Activated CD4-positive, alpha-beta T cell treated with anti-CD3 and anti-CD28 coated beads for 36 hours (primary cell): ENCODE data around the gene CAMK2B. TPM values are rescaled to one million over a fixed set of nuclear protein-coding genes. Genes with fewer than 3 reads are reported as not detected.

Experiments
- ATAC-seq: fragments of 200-7000 bp; cut with Tn5 transposase; one replicate; pipeline ENCODE4 v1.10.0; 2021; ENCODE audit warnings: mild to moderate bottlenecking, moderate library complexity
- CTCF ChIA-PET: fragments of 350-600 bp; sonication (Branson Sonifier 250); formaldehyde crosslinking; loops from one replicate; lab custom pipeline; 2021; ENCODE audit warnings: antibody characterized with exemption; lab: Charles Lee
- POLR2A ChIA-PET: fragments of 350-600 bp; sonication (Branson Sonifier 250); formaldehyde crosslinking; loops from one replicate; lab custom pipeline; 2021; ENCODE audit warnings: antibody characterized with exemption, inconsistent platforms; lab: Charles Lee
- DNase-seq: peaks from one replicate; pipeline ENCODE4 v3.0.0-alpha.2; 2020
- H3K27ac Mint-ChIP-seq: one replicate; pipeline ENCODE4 v1.8.0; 2021; ENCODE audit warnings: mixed read lengths
- H3K27me3 Mint-ChIP-seq: one replicate; pipeline ENCODE4 v1.8.0; 2021; ENCODE audit warnings: mixed read lengths
- H3K36me3 Mint-ChIP-seq: one replicate; pipeline ENCODE4 v1.8.0; 2021; ENCODE audit warnings: low read depth, mixed read lengths
- H3K4me1 Mint-ChIP-seq: one replicate; pipeline ENCODE4 v1.8.0; 2021; ENCODE audit warnings: mixed read lengths
- H3K4me3 Mint-ChIP-seq: one replicate; pipeline ENCODE4 v1.8.0; 2021; ENCODE audit warnings: mild to moderate bottlenecking, moderate library complexity, mixed read lengths
- H3K9me3 Mint-ChIP-seq: one replicate; pipeline ENCODE4 v1.8.0; 2021; ENCODE audit warnings: low read depth, mixed read lengths
- intact Hi-C, 2 experiments: fragments of 100-400 bp; cut with DNase I in 1 of 2; cut with micrococcal nuclease in 1 of 2; formaldehyde crosslinking; loops; one replicate each; pipeline versions ENCODE4 v1.14.2 to v1.15.1; 2022 to 2024; cut with DNase I, micrococcal nuclease
- total RNA-seq, 2 experiments: library from RNA; stranded (reverse); gene quantifications; one replicate each; pipeline ENCODE4 v1.2.3, GENCODE V29; 2021

Gene CAMK2B
- total RNA-seq, 2 experiments from 2014 or later: 1.1 to 1.8 TPM

DNA sequence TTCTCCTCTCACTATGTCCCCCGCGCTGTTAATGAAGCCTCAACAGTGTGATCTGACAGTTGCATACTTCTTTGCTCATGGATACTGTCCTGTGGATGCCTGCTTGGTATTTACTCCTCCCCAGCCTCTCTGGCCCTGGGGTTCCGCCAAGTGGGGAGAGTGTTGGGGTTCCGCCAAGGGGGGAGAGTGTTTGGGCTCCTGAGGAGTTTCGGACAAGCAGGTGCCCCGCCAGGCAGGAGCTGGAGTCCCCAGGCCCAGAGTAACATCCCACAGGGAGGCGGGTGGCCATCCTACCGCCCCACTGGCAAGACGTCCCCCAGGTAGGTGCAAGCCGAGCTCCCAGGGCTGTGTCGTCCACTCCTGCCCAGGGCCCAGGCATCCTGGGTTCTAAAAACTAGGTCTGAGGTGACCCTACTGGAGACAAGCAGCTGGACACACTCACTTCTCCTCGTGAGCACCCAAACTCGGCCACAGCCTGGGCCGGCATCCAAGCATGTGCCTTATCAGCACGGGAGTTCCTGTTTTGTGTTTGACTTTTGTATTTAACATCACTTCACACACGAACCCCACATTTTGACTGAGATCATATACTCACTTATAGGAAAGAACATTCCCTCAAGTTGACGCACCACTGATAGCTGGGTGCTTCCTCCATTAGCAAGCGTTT is 34.2 kb downstream of the CAMK2B start:
- CTCF ChIA-PET: no interaction called here
- peak; percentile 1 for DNase-seq
- intact Hi-C loops: no loop called here
- Mint-ChIP-seq H3K4me1 (no peaks in the 10 kb centered on the region), H3K9me3 (no peaks in the 10 kb centered on the region), H3K4me3 (no peak overlapping the region), H3K27ac (no peak overlapping the region), H3K27me3 (peaks cover 14% of the 10 kb centered on the region), H3K36me3 (no peaks in the 10 kb centered on the region)
- POLR2A ChIA-PET: no interaction called here
- no peak for ATAC-seq

DNA sequence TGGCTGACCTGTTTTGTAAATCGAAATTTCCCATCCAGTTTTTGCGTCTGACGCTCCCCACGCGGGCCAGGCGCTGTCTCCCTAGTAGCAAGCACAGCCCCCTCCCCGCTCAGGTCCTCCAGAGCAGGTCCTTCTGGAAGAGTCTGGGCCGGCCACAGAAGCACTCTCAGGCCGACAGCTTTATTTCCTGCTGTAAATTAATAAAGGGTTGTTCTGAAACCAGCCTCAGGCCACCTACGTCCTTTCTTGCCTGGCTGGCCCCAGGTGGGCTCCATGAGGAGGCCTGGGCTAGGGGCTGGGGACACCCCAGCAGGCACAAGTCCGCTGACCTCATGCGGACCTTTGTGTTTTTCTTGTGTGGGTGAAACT is 35.2 kb downstream of the CAMK2B start:
- Mint-ChIP-seq H3K4me3 (no peak overlapping the region), H3K9me3 (no peaks in the 10 kb centered on the region), H3K4me1 (no peaks in the 10 kb centered on the region), H3K27ac (no peak overlapping the region), H3K27me3 (peaks cover 10% of the 10 kb centered on the region), H3K36me3 (no peaks in the 10 kb centered on the region)
- intact Hi-C loops: no loop called here
- POLR2A ChIA-PET: no interaction called here
- DNase-seq: no peak
- CTCF ChIA-PET: interaction anchor here (0.7 kb wide), 1 partner anchor 111 kb away, joined by 4 read pairs; no protein-coding TSS in a partner anchor
- ATAC-seq: no peak

DNA sequence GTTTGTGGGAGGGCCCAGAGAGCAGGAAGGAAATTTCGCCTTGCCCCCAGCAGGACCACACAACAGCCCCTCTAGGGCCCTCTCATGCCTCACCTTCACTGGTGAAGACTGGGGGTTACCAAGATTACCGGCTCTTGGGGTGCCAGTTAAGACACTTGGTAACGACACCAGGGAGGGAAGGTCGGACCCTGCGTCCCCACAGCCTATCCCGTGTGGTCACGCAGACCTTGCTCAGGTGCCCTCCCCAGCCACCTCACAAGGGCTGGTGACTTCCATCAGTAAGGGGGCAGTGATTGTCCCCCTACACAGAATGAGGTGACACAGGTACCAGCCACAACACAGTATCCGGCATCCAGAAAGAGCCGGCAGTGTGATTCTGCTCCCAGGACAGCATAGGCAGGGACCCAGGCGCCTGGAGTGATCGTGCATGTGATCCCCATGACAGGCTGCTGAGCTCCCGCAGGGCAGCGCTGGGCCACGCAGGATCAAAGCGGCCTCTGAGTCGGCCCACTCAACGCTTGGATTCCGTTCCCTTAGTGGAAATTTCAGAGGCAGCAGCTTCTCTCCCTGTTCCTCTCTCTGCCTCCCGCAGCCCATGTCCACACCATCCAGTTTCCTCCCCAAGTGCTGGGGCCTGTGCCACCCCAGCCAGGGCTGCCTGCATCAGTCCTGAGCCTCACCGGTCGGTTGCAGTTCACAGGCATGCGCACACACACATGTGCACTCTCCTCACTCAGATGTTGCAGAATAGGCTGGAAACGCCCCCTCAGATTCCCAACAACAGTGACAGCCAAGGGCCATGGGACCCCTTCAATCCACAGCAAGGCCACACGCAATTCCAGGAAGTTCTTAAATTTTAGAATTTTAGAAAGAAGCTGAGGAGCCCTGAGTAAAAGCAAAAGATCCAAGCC is 35.8 kb downstream of the CAMK2B start:
- Mint-ChIP-seq H3K27me3 (peaks cover 9% of the 10 kb centered on the region), H3K27ac (no peak overlapping the region), H3K36me3 (no peaks in the 10 kb centered on the region), H3K9me3 (no peaks in the 10 kb centered on the region), H3K4me1 (no peaks in the 10 kb centered on the region), H3K4me3 (no peak overlapping the region)
- intact Hi-C loops: no loop called here
- no peak for ATAC-seq
- peak; percentile 2 for DNase-seq
- POLR2A ChIA-PET: no interaction called here
- CTCF ChIA-PET: interaction anchor here (0.7 kb wide), 1 partner anchor 112 kb away, joined by 4 read pairs; no protein-coding TSS in a partner anchor

- ATAC-seq (no peak), DNase-seq (peak; percentile 2)
- ChIA-PET POLR2A (no interaction called here), CTCF (no interaction called here)
- Mint-ChIP-seq H3K27me3 (peaks cover 9% of the 10 kb centered on the region), H3K4me1 (no peaks in the 10 kb centered on the region), H3K27ac (no peak overlapping the region), H3K36me3 (no peaks in the 10 kb centered on the region), H3K9me3 (no peaks in the 10 kb centered on the region), H3K4me3 (no peak overlapping the region)
- intact Hi-C loops: no loop called here
Observed at GRCh38 chr7:44288811-44289340, 36.5 kb downstream of the CAMK2B start.

DNA sequence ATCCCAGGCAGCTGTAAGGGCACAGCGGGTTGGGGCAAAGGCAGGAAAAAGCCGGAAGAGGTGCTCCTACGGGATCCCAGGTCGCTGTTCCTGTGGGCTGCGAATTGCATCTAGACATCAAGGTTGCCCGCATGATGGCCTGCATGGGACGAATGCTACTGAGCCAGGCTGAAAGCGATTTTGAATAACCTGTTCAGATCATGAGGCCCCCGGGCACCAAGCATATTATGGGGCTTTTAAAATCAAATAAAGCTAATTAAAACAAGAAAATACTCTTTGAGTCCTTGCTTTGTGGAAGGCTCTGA is 37.1 kb downstream of the CAMK2B start:
- no peak overlapping the region for H3K27ac Mint-ChIP-seq
- ChIA-PET POLR2A (no interaction called here), CTCF (no interaction called here)
- no peaks in the 10 kb centered on the region for H3K4me1 Mint-ChIP-seq
- no peak overlapping the region for H3K4me3 Mint-ChIP-seq
- H3K36me3 Mint-ChIP-seq: no peaks in the 10 kb centered on the region
- intact Hi-C loops: no loop called here
- DNase-seq (peak; percentile 1), ATAC-seq (no peak)
- H3K27me3 Mint-ChIP-seq: peaks cover 9% of the 10 kb centered on the region
- H3K9me3 Mint-ChIP-seq: no peaks in the 10 kb centered on the region

- no peak for ATAC-seq
- ChIA-PET CTCF (no interaction called here), POLR2A (no interaction called here)
- no peaks in the 10 kb centered on the region for H3K9me3 Mint-ChIP-seq
- intact Hi-C loops: no loop called here
- DNase-seq: peak; percentile 1
- no peaks in the 10 kb centered on the region for H3K4me1 Mint-ChIP-seq
- no peak overlapping the region for H3K27ac Mint-ChIP-seq
- H3K27me3 Mint-ChIP-seq: peaks cover 6% of the 10 kb centered on the region
- no peak overlapping the region for H3K4me3 Mint-ChIP-seq
- H3K36me3 Mint-ChIP-seq: no peaks in the 10 kb centered on the region
Observed at GRCh38 chr7:44287488-44288380, 37.7 kb downstream of the CAMK2B start.

- peak; percentile 3 for DNase-seq
- ChIA-PET POLR2A (no interaction called here), CTCF (no interaction called here)
- Mint-ChIP-seq H3K4me1 (no peaks in the 10 kb centered on the region), H3K36me3 (no peaks in the 10 kb centered on the region), H3K9me3 (no peaks in the 10 kb centered on the region), H3K4me3 (no peak overlapping the region), H3K27ac (no peak overlapping the region), H3K27me3 (peaks cover 3% of the 10 kb centered on the region)
- intact Hi-C loops: no loop called here
- ATAC-seq: no peak
Observed at GRCh38 chr7:44286618-44287487, 38.5 kb downstream of the CAMK2B start.

GRCh38 chr7:44286182-44286617 is 39.2 kb downstream of the CAMK2B start:
- peaks cover 3% of the 10 kb centered on the region for H3K27me3 Mint-ChIP-seq
- ChIA-PET POLR2A (no interaction called here), CTCF (interaction anchor here (0.6 kb wide), 1 partner anchor 184 kb away, joined by 4 read pairs; no protein-coding TSS in a partner anchor)
- H3K27ac Mint-ChIP-seq: no peak overlapping the region
- H3K9me3 Mint-ChIP-seq: no peaks in the 10 kb centered on the region
- no peaks in the 10 kb centered on the region for H3K36me3 Mint-ChIP-seq
- peak; percentile 3 for DNase-seq
- H3K4me1 Mint-ChIP-seq: no peaks in the 10 kb centered on the region
- no peak for ATAC-seq
- H3K4me3 Mint-ChIP-seq: no peak overlapping the region
- intact Hi-C loops: no loop called here

DNA sequence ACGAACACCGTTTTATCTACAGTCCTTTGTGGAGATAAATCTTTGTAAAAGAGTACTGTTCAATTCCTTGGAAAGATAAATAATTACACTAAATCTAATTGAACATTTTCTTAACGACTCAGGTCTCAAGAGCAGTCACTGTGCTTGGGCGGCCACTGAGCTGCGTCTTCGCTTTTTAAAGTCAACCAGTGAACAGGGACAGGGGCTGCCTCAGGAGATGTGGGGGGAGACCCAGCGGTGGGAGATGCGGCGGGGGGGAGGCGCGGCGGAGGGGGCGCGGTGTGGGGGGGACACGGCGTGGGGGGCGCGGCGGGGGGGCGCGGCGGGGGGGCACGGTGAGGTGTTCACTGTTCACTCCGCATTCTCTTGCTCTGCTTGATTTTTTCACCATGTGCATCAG is 39.8 kb downstream of the CAMK2B start:
- ATAC-seq (no peak), DNase-seq (no peak)
- H3K4me1 Mint-ChIP-seq: no peaks in the 10 kb centered on the region
- no peak overlapping the region for H3K4me3 Mint-ChIP-seq
- H3K36me3 Mint-ChIP-seq: no peaks in the 10 kb centered on the region
- H3K27ac Mint-ChIP-seq: no peak overlapping the region
- H3K9me3 Mint-ChIP-seq: no peaks in the 10 kb centered on the region
- H3K27me3 Mint-ChIP-seq: no peaks in the 10 kb centered on the region
- CTCF ChIA-PET: interaction anchor here (1.1 kb wide), 1 partner anchor 16 kb away, joined by 4 read pairs; no protein-coding TSS in a partner anchor
- intact Hi-C loops: no loop called here
- POLR2A ChIA-PET: no interaction called here

- no peaks in the 10 kb centered on the region for H3K36me3 Mint-ChIP-seq
- no peaks in the 10 kb centered on the region for H3K4me1 Mint-ChIP-seq
- CTCF ChIA-PET: interaction anchor here (0.6 to 1.1 kb wide), 3 partner anchors 9 to 60 kb away, joined by 3 to 4 read pairs (median 3); no protein-coding TSS in a partner anchor
- ATAC-seq: no peak
- intact Hi-C loops: no loop called here
- no peaks in the 10 kb centered on the region for H3K27me3 Mint-ChIP-seq
- POLR2A ChIA-PET: no interaction called here
- H3K9me3 Mint-ChIP-seq: no peaks in the 10 kb centered on the region
- DNase-seq: no peak
- no peak overlapping the region for H3K4me3 Mint-ChIP-seq
- no peak overlapping the region for H3K27ac Mint-ChIP-seq
Observed at GRCh38 chr7:44284881-44285541, 40.4 kb downstream of the CAMK2B start.
